ENCODE measurements around the gene VMP1.

Gene VMP1

GRCh38 chr17:59707971-59708430, 547 bp downstream of the VMP1 start:
- H3K4me3 ChIP-seq (ENCODE audit: low read depth in 1 of 2, low read length in 2 of 2): peak overlapping the region; percentile 65 to 75
- H2AFZ ChIP-seq (ENCODE audit: low read depth, low read length): peak overlapping the region; percentile 75
- peaks cover 96% of the 10 kb centered on the region for H3K79me2 ChIP-seq (ENCODE audit: insufficient read depth, low read length)
- H3K9ac ChIP-seq (ENCODE audit: low read depth, low read length): peak overlapping the region; percentile 79
- DNase-seq: no peak
- H3K36me3 ChIP-seq (ENCODE audit: insufficient read depth, low read length): peaks cover 14% of the 10 kb centered on the region
- peak overlapping the region; percentile 85 for H3K4me2 ChIP-seq (ENCODE audit: insufficient read depth, low read length)
- peaks cover 37% of the 10 kb centered on the region; the same call in 1 of the 2 replicates for H4K20me1 ChIP-seq (ENCODE audit: insufficient read depth, low read length)
- H3K27ac ChIP-seq (ENCODE audit: low read length): peak overlapping the region; percentile 75
- no peak for TF ChIP-seq EZH2 (IDR thresholded peaks at IDR 0.05; ENCODE audit: borderline replicate concordance, low read depth, low read length, severe bottlenecking)
- no peak for TF ChIP-seq CTCF (IDR thresholded peaks at IDR 0.05; ENCODE audit: borderline replicate concordance, extremely low read depth, low read length, poor library complexity, severe bottlenecking)
- no peak for ATAC-seq (ENCODE audit: insufficient read depth, low read depth)
- no peaks in the 10 kb centered on the region for H3K27me3 ChIP-seq (ENCODE audit: insufficient read depth, low read length, poor library complexity)
- H3K4me1 ChIP-seq (ENCODE audit: insufficient read depth, low read length): peaks cover 46% of the 10 kb centered on the region
- no peaks in the 10 kb centered on the region for H3K9me3 ChIP-seq (ENCODE audit: insufficient read depth, low read length, severe bottlenecking)

GRCh38 chr17:59711936-59712335, 4.5 kb downstream of the VMP1 start:
- TF ChIP-seq CTCF (IDR thresholded peaks at IDR 0.05; ENCODE audit: borderline replicate concordance, extremely low read depth, low read length, poor library complexity, severe bottlenecking): no peak
- TF ChIP-seq EZH2 (IDR thresholded peaks at IDR 0.05; ENCODE audit: borderline replicate concordance, low read depth, low read length, severe bottlenecking): no peak
- Histone ChIP-seq H2AFZ (ENCODE audit: low read depth, low read length) (no peak overlapping the region), H3K9ac (ENCODE audit: low read depth, low read length) (no peak overlapping the region), H3K79me2 (ENCODE audit: insufficient read depth, low read length) (peaks cover 93% of the 10 kb centered on the region), H3K4me3 (ENCODE audit: low read depth in 1 of 2, low read length in 2 of 2) (no peak overlapping the region), H3K4me1 (ENCODE audit: insufficient read depth, low read length) (peaks cover 16% of the 10 kb centered on the region), H3K36me3 (ENCODE audit: insufficient read depth, low read length) (no peaks in the 10 kb centered on the region; the same call in 1 of the 2 replicates), H3K27me3 (ENCODE audit: insufficient read depth, low read length, poor library complexity) (no peaks in the 10 kb centered on the region), H3K4me2 (ENCODE audit: insufficient read depth, low read length) (no peak overlapping the region), H3K27ac (ENCODE audit: low read length) (no peak overlapping the region), H3K9me3 (ENCODE audit: insufficient read depth, low read length, severe bottlenecking) (no peaks in the 10 kb centered on the region), H4K20me1 (ENCODE audit: insufficient read depth, low read length) (peaks cover 8% of the 10 kb centered on the region; the same call in 1 of the 2 replicates)
- DNase-seq: no peak
- no peak for ATAC-seq (ENCODE audit: insufficient read depth, low read depth)

GRCh38 chr17:59712862-59713261, 5.4 kb downstream of the VMP1 start:
- Histone ChIP-seq H3K4me1 (ENCODE audit: insufficient read depth, low read length) (peaks cover 16% of the 10 kb centered on the region), H3K4me2 (ENCODE audit: insufficient read depth, low read length) (no peak overlapping the region), H2AFZ (ENCODE audit: low read depth, low read length) (no peak overlapping the region), H3K9ac (ENCODE audit: low read depth, low read length) (no peak overlapping the region), H3K4me3 (ENCODE audit: low read depth in 1 of 2, low read length in 2 of 2) (no peak overlapping the region), H3K9me3 (ENCODE audit: insufficient read depth, low read length, severe bottlenecking) (no peaks in the 10 kb centered on the region), H3K27me3 (ENCODE audit: insufficient read depth, low read length, poor library complexity) (no peaks in the 10 kb centered on the region), H3K27ac (ENCODE audit: low read length) (no peak overlapping the region), H3K79me2 (ENCODE audit: insufficient read depth, low read length) (peaks cover 93% of the 10 kb centered on the region), H3K36me3 (ENCODE audit: insufficient read depth, low read length) (no peaks in the 10 kb centered on the region; the same call in 1 of the 2 replicates), H4K20me1 (ENCODE audit: insufficient read depth, low read length) (peaks cover 8% of the 10 kb centered on the region; the same call in 1 of the 2 replicates)
- DNase-seq (no peak), ATAC-seq (ENCODE audit: insufficient read depth, low read depth) (no peak)
- no peak for TF ChIP-seq CTCF (IDR thresholded peaks at IDR 0.05; ENCODE audit: borderline replicate concordance, extremely low read depth, low read length, poor library complexity, severe bottlenecking)
- no peak for TF ChIP-seq EZH2 (IDR thresholded peaks at IDR 0.05; ENCODE audit: borderline replicate concordance, low read depth, low read length, severe bottlenecking)
